ENCODE measurements around the gene WFDC5. TPM values are rescaled to one million over a fixed set of nuclear protein-coding genes. Genes with fewer than 3 reads are reported as not detected.

Gene WFDC5
- polyA plus RNA-seq, 1 experiment = not detected

DNA sequence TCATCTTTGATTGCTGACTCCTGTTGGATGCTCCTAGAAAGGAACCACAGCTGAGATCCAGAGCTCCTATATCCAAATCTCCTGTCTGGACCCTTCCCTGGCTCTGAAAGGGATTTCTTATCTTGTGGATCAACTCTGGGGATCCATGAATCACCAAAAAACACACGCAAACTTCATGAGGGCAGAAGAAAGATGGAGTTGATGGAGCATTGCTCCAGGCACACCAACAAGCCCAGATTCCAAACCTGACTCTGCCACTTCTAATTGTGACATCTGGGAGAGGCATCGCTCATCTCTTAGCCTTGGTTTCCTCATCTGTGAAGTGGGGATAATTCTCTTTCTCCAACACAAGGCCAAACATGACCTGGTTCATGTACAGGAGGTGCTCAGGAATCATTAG lies 20.8 kb downstream of the WFDC5 start:
- H3K27me3 ChIP-seq (ENCODE audit: control insufficient read depth, insufficient read depth, low read length) = peaks cover 17% of the 10 kb centered on the region
- CTCF ChIA-PET = interaction anchor here (1.1 to 7.3 kb wide), 14 partner anchors 7 to 225 kb away, joined by 4 to 275 read pairs (median 24); no protein-coding TSS in a partner anchor
- no peak overlapping the region for H3K27ac ChIP-seq (ENCODE audit: low read depth, low read length)
- DNase-seq (ENCODE audit: low read depth, low spot score) = no peak
- H3K9me3 ChIP-seq (ENCODE audit: control insufficient read depth, insufficient read depth, low read length) = peaks cover 10% of the 10 kb centered on the region; the same call in 1 of the 2 replicates
- POLR2A ChIA-PET = no interaction called here
- H3K4me3 ChIP-seq (ENCODE audit: low read depth, low read length) = no peak overlapping the region
- TF ChIP-seq, protein P1, sequence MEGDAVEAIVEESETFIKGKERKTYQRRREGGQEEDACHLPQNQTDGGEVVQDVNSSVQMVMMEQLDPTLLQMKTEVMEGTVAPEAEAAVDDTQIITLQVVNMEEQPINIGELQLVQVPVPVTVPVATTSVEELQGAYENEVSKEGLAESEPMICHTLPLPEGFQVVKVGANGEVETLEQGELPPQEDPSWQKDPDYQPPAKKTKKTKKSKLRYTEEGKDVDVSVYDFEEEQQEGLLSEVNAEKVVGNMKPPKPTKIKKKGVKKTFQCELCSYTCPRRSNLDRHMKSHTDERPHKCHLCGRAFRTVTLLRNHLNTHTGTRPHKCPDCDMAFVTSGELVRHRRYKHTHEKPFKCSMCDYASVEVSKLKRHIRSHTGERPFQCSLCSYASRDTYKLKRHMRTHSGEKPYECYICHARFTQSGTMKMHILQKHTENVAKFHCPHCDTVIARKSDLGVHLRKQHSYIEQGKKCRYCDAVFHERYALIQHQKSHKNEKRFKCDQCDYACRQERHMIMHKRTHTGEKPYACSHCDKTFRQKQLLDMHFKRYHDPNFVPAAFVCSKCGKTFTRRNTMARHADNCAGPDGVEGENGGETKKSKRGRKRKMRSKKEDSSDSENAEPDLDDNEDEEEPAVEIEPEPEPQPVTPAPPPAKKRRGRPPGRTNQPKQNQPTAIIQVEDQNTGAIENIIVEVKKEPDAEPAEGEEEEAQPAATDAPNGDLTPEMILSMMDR (IDR thresholded peaks at IDR 0.05; ENCODE audit: low read depth, low read length) = no peak

DNA sequence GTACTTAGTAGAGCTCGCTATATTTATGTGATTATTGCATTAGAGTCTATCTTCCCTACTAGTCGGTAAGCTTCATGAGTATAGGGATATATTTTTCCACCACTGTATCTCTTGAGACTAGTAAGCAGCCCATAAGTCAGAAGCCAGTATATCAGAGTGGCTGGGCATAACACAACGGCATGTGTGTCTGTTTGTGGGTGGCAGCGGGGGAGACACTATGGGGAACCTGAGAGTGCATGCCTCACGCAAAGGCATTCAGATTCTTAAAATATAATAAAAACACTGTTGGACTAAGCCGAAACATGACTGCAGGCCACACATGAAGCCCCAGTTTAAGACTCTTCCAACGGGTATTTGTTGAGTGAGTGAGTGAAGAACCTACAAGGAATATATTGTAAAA lies 22.1 kb downstream of the WFDC5 start:
- no peak overlapping the region for H3K27ac ChIP-seq (ENCODE audit: low read depth, low read length)
- H3K4me3 ChIP-seq (ENCODE audit: low read depth, low read length) = no peak overlapping the region
- ChIA-PET CTCF (interaction anchor here (0.6 to 6.8 kb wide), 5 partner anchors 21 to 226 kb away, joined by 3 to 275 read pairs (median 4); no protein-coding TSS in a partner anchor), POLR2A (no interaction called here)
- H3K9me3 ChIP-seq (ENCODE audit: control insufficient read depth, insufficient read depth, low read length) = peaks cover 4% of the 10 kb centered on the region; the same call in 1 of the 2 replicates
- H3K27me3 ChIP-seq (ENCODE audit: control insufficient read depth, insufficient read depth, low read length) = peaks cover 10% of the 10 kb centered on the region
- TF ChIP-seq, protein P1 (IDR thresholded peaks at IDR 0.05; ENCODE audit: low read depth, low read length) = no peak
- no peak for DNase-seq (ENCODE audit: low read depth, low spot score)

DNA sequence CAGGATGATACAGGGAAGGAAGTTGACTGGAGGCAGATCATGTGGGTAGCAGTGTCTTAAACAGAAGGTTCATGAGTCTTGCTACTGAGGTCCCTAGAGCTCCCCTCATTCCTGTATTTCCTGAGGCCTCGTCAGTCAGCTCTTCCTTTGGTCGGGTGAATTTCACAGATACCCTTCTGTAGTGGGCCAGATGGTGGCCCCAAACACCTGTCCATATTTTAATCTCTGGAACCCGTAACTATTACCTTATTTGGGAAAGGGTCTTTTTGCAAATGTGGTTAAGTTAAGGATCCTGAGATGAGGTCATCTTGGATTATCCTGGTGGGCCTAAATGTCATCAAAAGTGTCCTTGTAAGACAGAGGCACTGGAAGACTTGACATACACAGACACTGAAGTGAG lies 23.6 kb downstream of the WFDC5 start:
- Histone ChIP-seq H3K4me3 (ENCODE audit: low read depth, low read length) (no peak overlapping the region), H3K9me3 (ENCODE audit: control insufficient read depth, insufficient read depth, low read length) (no peaks in the 10 kb centered on the region), H3K27me3 (ENCODE audit: control insufficient read depth, insufficient read depth, low read length) (peaks cover 2% of the 10 kb centered on the region), H3K27ac (ENCODE audit: low read depth, low read length) (no peak overlapping the region)
- TF ChIP-seq, protein P1 (IDR thresholded peaks at IDR 0.05; ENCODE audit: low read depth, low read length) = no peak
- no peak for DNase-seq (ENCODE audit: low read depth, low spot score)
- CTCF ChIA-PET = interaction anchor here (1.5 kb wide), 1 partner anchor 47 kb away, joined by 4 read pairs; no protein-coding TSS in a partner anchor
- POLR2A ChIA-PET = interaction anchor here (1.4 kb wide), 1 partner anchor 47 kb away, joined by 3 read pairs; no protein-coding TSS in a partner anchor

DNA sequence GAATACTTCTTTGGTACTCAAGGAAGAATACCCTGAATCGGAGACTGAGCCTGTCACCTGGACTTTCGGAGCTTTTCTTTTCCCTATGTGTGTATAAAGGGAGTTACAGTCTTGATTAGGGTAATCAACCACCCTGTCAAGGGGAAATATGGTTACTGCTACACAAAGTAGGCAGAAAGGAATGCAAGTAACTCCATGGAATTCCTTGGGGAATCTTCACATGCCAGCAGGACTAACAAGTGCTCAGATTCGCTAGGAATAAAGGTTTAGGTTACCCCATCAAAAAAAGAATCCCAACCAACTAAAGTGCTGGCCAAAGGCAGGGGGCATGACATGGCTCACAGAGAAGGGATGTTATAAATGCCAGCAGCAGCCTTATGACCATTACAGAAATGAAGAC lies 24.5 kb downstream of the WFDC5 start:
- TF ChIP-seq, protein P1 (IDR thresholded peaks at IDR 0.05; ENCODE audit: low read depth, low read length) = no peak
- ChIA-PET POLR2A (no interaction called here), CTCF (interaction anchor here (0.5 to 1.5 kb wide), 2 partner anchors 46 to 229 kb away, joined by 4 to 5 read pairs; no protein-coding TSS in a partner anchor)
- Histone ChIP-seq H3K9me3 (ENCODE audit: control insufficient read depth, insufficient read depth, low read length) (no peaks in the 10 kb centered on the region), H3K4me3 (ENCODE audit: low read depth, low read length) (no peak overlapping the region), H3K27me3 (ENCODE audit: control insufficient read depth, insufficient read depth, low read length) (no peaks in the 10 kb centered on the region), H3K27ac (ENCODE audit: low read depth, low read length) (no peak overlapping the region)
- DNase-seq (ENCODE audit: low read depth, low spot score) = no peak

DNA sequence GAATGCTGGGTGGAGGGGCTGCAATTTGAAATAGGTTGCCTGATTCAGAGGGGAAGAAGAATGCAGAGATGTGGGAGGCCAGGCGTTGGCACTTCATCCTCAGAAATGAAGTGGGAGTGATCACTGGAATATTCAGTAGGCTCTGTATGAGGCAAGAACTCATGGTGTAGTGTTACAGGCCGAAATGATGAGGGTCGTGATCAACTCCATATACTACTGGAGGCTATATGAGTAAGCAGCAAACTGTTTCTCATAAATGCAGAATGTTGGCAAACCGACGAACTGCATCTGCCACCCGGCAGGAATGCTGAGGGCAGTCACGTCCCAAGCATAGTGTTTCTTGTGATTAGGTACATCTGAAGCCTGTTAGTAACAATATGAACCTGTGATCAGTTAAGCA lies 26.7 kb downstream of the WFDC5 start:
- TF ChIP-seq, protein P1 (IDR thresholded peaks at IDR 0.05; ENCODE audit: low read depth, low read length) = no peak
- Histone ChIP-seq H3K4me3 (ENCODE audit: low read depth, low read length) (no peak overlapping the region), H3K27me3 (ENCODE audit: control insufficient read depth, insufficient read depth, low read length) (no peaks in the 10 kb centered on the region), H3K27ac (ENCODE audit: low read depth, low read length) (peak overlapping the region; percentile 72), H3K9me3 (ENCODE audit: control insufficient read depth, insufficient read depth, low read length) (no peaks in the 10 kb centered on the region)
- peak; percentile 54 for DNase-seq (ENCODE audit: low read depth, low spot score)
- POLR2A ChIA-PET = no interaction called here
- CTCF ChIA-PET = interaction anchor here (1.1 to 3.4 kb wide), 2 partner anchors 8 to 44 kb away, joined by 4 to 25 read pairs; no protein-coding TSS in a partner anchor
